Parathyroid adenoma (tissue), 2 donors: Measurements from ENCODE around the gene EXOC1.

ENCODE experiments used
- H2AFZ ChIP-seq: fragments of 300-600 bp; sonication (generic); one replicate; pipeline ENCODE4 v1.7.0; 2017; ENCODE audit warnings: antibody characterized with exemption, mild to moderate bottlenecking
- H3K27ac ChIP-seq: fragments of 300-600 bp; sonication (generic); one replicate; pipeline ENCODE4 v1.7.0; 2017
- H3K27me3 ChIP-seq: fragments of 300-600 bp; sonication (generic); one replicate; pipeline ENCODE4 v1.7.0; 2017; ENCODE audit warnings: low read length; ENCODE audit not compliant: control insufficient read depth, insufficient read depth
- H3K36me3 ChIP-seq: fragments of 300-600 bp; sonication (generic); one replicate; pipeline ENCODE4 v1.7.0; 2017; ENCODE audit warnings: low read length; ENCODE audit not compliant: control insufficient read depth, insufficient read depth
- H3K4me1 ChIP-seq: fragments of 300-600 bp; sonication (generic); one replicate; pipeline ENCODE4 v1.7.0; 2017; ENCODE audit warnings: control low read depth
- H3K4me2 ChIP-seq: fragments of 300-600 bp; sonication (generic); one replicate; pipeline ENCODE4 v1.7.0; 2017; ENCODE audit warnings: low read length
- H3K4me3 ChIP-seq: fragments of 300-600 bp; sonication (generic); one replicate; pipeline ENCODE4 v1.7.0; 2017; ENCODE audit warnings: low read depth, low read length
- H3K79me2 ChIP-seq: fragments of 300-600 bp; sonication (generic); one replicate; pipeline ENCODE4 v1.7.0; 2017; ENCODE audit warnings: control low read depth
- H3K9ac ChIP-seq: fragments of 300-600 bp; sonication (generic); one replicate; pipeline ENCODE4 v1.7.0; 2017; ENCODE audit warnings: mild to moderate bottlenecking
- H3K9me3 ChIP-seq: fragments of 300-600 bp; sonication (generic); one replicate; pipeline ENCODE4 v1.7.0; 2017; ENCODE audit warnings: low read length; ENCODE audit not compliant: control insufficient read depth
- TF ChIP-seq, protein P1 (sequence below): fragments of 300-600 bp; sonication (generic); IDR thresholded peaks from one replicate; pipeline ENCODE4 v1.7.0; 2017; ENCODE audit warnings: antibody characterized with exemption, mild to moderate bottlenecking
- donor health status: primary hyperparathyroidism.

EXOC1 gene

DNA sequence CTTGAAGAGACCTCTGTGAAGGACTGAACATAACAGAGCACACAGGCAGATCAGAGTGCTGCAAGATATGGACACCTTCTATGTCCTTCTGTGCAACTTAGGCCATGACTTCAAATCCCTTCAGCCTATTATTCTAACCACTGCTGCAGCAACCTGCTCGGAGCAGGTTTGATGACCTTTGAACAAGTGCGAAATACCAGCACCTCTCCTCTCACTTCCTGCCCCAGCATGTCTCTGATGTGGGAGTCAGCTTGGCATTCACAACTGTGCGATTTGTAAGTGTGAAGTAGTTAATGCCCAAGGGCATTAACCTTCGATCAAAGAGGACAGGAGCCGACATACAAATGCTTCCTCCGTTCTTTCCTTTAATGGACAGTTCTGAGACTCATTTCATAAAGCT, 1.6 kb upstream of the EXOC1 start:
- H3K27ac ChIP-seq = no peak overlapping the region
- H3K9me3 ChIP-seq = no peaks in the 10 kb centered on the region
- TF ChIP-seq, protein P1, sequence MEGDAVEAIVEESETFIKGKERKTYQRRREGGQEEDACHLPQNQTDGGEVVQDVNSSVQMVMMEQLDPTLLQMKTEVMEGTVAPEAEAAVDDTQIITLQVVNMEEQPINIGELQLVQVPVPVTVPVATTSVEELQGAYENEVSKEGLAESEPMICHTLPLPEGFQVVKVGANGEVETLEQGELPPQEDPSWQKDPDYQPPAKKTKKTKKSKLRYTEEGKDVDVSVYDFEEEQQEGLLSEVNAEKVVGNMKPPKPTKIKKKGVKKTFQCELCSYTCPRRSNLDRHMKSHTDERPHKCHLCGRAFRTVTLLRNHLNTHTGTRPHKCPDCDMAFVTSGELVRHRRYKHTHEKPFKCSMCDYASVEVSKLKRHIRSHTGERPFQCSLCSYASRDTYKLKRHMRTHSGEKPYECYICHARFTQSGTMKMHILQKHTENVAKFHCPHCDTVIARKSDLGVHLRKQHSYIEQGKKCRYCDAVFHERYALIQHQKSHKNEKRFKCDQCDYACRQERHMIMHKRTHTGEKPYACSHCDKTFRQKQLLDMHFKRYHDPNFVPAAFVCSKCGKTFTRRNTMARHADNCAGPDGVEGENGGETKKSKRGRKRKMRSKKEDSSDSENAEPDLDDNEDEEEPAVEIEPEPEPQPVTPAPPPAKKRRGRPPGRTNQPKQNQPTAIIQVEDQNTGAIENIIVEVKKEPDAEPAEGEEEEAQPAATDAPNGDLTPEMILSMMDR = no peak
- H3K9ac ChIP-seq = no peak overlapping the region
- H3K4me2 ChIP-seq = no peak overlapping the region
- no peak overlapping the region for H2AFZ ChIP-seq
- no peaks in the 10 kb centered on the region for H3K79me2 ChIP-seq
- H3K27me3 ChIP-seq = no peaks in the 10 kb centered on the region
- H3K4me1 ChIP-seq = peaks cover 3% of the 10 kb centered on the region
- H3K36me3 ChIP-seq = no peaks in the 10 kb centered on the region
- H3K4me3 ChIP-seq = no peak overlapping the region

GRCh38 chr4:55854129-55854528, 681 bp downstream of the EXOC1 start:
- no peaks in the 10 kb centered on the region for H3K79me2 ChIP-seq
- H2AFZ ChIP-seq = peak overlapping the region; percentile 93
- peaks cover 3% of the 10 kb centered on the region for H3K4me1 ChIP-seq
- H3K27ac ChIP-seq = peak overlapping the region; percentile 79
- no peaks in the 10 kb centered on the region for H3K27me3 ChIP-seq
- TF ChIP-seq, protein P1 = no peak
- peak overlapping the region; percentile 90 for H3K4me3 ChIP-seq
- no peaks in the 10 kb centered on the region for H3K36me3 ChIP-seq
- no peak overlapping the region for H3K9ac ChIP-seq
- H3K9me3 ChIP-seq = no peaks in the 10 kb centered on the region
- H3K4me2 ChIP-seq = peak overlapping the region; percentile 60

- Histone ChIP-seq H3K4me2 (no peak overlapping the region), H3K27me3 (no peaks in the 10 kb centered on the region), H3K27ac (no peak overlapping the region), H3K79me2 (no peaks in the 10 kb centered on the region), H3K9me3 (no peaks in the 10 kb centered on the region), H3K36me3 (no peaks in the 10 kb centered on the region), H3K9ac (no peak overlapping the region), H3K4me3 (no peak overlapping the region), H2AFZ (no peak overlapping the region), H3K4me1 (peaks cover 3% of the 10 kb centered on the region)
- TF ChIP-seq, protein P1 = no peak
Measured at GRCh38 chr4:55857586-55857985, 4.1 kb downstream of the EXOC1 start.

DNA sequence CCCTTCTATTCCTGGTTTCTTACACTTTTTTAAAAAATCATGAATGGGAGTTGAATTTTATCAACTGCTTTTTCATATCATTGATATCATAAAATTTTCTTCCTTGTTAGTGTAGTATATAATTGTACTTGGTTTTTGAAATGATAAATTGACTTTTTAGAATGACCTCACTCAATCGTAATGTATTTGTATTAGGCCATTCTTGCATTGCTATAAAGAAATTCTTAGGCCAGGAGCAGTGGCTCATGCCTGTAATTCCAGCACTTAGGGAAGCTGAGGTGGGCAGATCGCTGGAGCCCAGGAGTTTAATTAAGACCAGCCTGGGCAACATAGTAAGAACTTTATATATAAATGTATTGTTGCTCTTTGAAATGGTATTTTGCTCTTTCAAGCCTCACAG, 6.3 kb downstream of the EXOC1 start:
- Histone ChIP-seq H3K27me3 (no peaks in the 10 kb centered on the region), H2AFZ (no peak overlapping the region), H3K27ac (no peak overlapping the region), H3K36me3 (no peaks in the 10 kb centered on the region), H3K4me2 (no peak overlapping the region), H3K79me2 (no peaks in the 10 kb centered on the region), H3K9ac (no peak overlapping the region), H3K9me3 (no peaks in the 10 kb centered on the region), H3K4me3 (no peak overlapping the region), H3K4me1 (no peaks in the 10 kb centered on the region)
- TF ChIP-seq, protein P1 = no peak

- no peak overlapping the region for H3K9ac ChIP-seq
- H3K79me2 ChIP-seq = no peaks in the 10 kb centered on the region
- H2AFZ ChIP-seq = no peak overlapping the region
- H3K9me3 ChIP-seq = no peaks in the 10 kb centered on the region
- H3K27me3 ChIP-seq = no peaks in the 10 kb centered on the region
- no peaks in the 10 kb centered on the region for H3K4me1 ChIP-seq
- H3K4me2 ChIP-seq = no peak overlapping the region
- H3K27ac ChIP-seq = no peak overlapping the region
- no peaks in the 10 kb centered on the region for H3K36me3 ChIP-seq
- TF ChIP-seq, protein P1 = no peak
- no peak overlapping the region for H3K4me3 ChIP-seq
Measured at GRCh38 chr4:55864577-55865223, 11.3 kb downstream of the EXOC1 start.
